Erythroblast (primary cell): ENCODE results near the gene THRB.

Experiments used
- GATA1 ChIP-seq: IDR thresholded peaks from 2 replicates; pipeline ENCODE4 v1.6.1; 2011; ENCODE audit warnings: low read depth, mild to moderate bottlenecking, control low read depth, low read length, moderate library complexity
- POLR2A ChIP-seq: IDR thresholded peaks from 2 replicates; pipeline ENCODE4 v1.6.1; 2011; ENCODE audit warnings: mild to moderate bottlenecking, low read length

- TF ChIP-seq POLR2A, result no peak
- TF ChIP-seq GATA1, result no peak
Observed at GRCh38 chr3:24167429-24167828, 327.2 kb downstream of the THRB start.
